Measurements from ENCODE around the gene RARA.

Gene RARA

DNA sequence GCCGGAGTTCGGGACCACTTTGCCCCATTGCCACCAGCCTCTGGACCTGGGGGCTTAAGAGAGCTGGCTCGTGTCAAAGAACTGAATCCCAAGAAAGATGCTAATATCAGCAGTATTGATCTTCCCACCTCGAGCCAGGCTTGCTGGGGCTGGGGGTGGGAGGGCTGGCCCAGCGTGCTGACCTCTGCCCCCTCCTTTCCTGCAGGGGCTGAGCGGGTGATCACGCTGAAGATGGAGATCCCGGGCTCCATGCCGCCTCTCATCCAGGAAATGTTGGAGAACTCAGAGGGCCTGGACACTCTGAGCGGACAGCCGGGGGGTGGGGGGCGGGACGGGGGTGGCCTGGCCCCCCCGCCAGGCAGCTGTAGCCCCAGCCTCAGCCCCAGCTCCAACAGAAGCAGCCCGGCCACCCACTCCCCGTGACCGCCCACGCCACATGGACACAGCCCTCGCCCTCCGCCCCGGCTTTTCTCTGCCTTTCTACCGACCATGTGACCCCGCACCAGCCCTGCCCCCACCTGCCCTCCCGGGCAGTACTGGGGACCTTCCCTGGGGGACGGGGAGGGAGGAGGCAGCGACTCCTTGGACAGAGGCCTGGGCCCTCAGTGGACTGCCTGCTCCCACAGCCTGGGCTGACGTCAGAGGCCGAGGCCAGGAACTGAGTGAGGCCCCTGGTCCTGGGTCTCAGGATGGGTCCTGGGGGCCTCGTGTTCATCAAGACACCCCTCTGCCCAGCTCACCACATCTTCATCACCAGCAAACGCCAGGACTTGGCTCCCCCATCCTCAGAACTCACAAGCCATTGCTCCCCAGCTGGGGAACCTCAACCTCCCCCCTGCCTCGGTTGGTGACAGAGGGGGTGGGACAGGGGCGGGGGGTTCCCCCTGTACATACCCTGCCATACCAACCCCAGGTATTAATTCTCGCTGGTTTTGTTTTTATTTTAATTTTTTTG, 47.1 kb downstream of the RARA start:
- Histone ChIP-seq H3K9me3 (ENCODE audit: control insufficient read depth, insufficient read depth, low read length) (no peaks in the 10 kb centered on the region), H3K9ac (ENCODE audit: low read depth, low read length) (no peak overlapping the region), H3K4me1 (ENCODE audit: insufficient read depth, low read length) (peaks cover 7% of the 10 kb centered on the region), H3K36me3 (ENCODE audit: insufficient read depth, low read length) (no peaks in the 10 kb centered on the region)

- Histone ChIP-seq H3K36me3 (ENCODE audit: insufficient read depth, low read length) (no peaks in the 10 kb centered on the region), H3K4me1 (ENCODE audit: insufficient read depth, low read length) (peaks cover 8% of the 10 kb centered on the region), H3K9me3 (ENCODE audit: control insufficient read depth, insufficient read depth, low read length) (no peaks in the 10 kb centered on the region), H3K9ac (ENCODE audit: low read depth, low read length) (no peak overlapping the region)
Observed at GRCh38 chr17:40356990-40357881, 48.3 kb downstream of the RARA start.

GRCh38 chr17:40358323-40359038, 49.5 kb downstream of the RARA start:
- no peaks in the 10 kb centered on the region for H3K9me3 ChIP-seq (ENCODE audit: control insufficient read depth, insufficient read depth, low read length)
- H3K4me1 ChIP-seq (ENCODE audit: insufficient read depth, low read length): peaks cover 11% of the 10 kb centered on the region
- no peak overlapping the region for H3K9ac ChIP-seq (ENCODE audit: low read depth, low read length)
- H3K36me3 ChIP-seq (ENCODE audit: insufficient read depth, low read length): no peaks in the 10 kb centered on the region

GRCh38 chr17:40360091-40360490, 51.1 kb downstream of the RARA start:
- no peaks in the 10 kb centered on the region for H3K36me3 ChIP-seq (ENCODE audit: insufficient read depth, low read length)
- peaks cover 11% of the 10 kb centered on the region for H3K4me1 ChIP-seq (ENCODE audit: insufficient read depth, low read length)
- no peak overlapping the region for H3K9ac ChIP-seq (ENCODE audit: low read depth, low read length)
- H3K9me3 ChIP-seq (ENCODE audit: control insufficient read depth, insufficient read depth, low read length): no peaks in the 10 kb centered on the region

GRCh38 chr17:40361063-40361924, 52.3 kb downstream of the RARA start:
- Histone ChIP-seq H3K9ac (ENCODE audit: low read depth, low read length) (peak overlapping the region; percentile 34; the same call in 1 of the 2 replicates), H3K36me3 (ENCODE audit: insufficient read depth, low read length) (no peaks in the 10 kb centered on the region), H3K9me3 (ENCODE audit: control insufficient read depth, insufficient read depth, low read length) (no peaks in the 10 kb centered on the region), H3K4me1 (ENCODE audit: insufficient read depth, low read length) (peaks cover 11% of the 10 kb centered on the region)

GRCh38 chr17:40361925-40362695, 53.1 kb downstream of the RARA start:
- no peaks in the 10 kb centered on the region for H3K9me3 ChIP-seq (ENCODE audit: control insufficient read depth, insufficient read depth, low read length)
- peaks cover 11% of the 10 kb centered on the region for H3K4me1 ChIP-seq (ENCODE audit: insufficient read depth, low read length)
- peak overlapping the region; percentile 62; the same call in 1 of the 2 replicates for H3K9ac ChIP-seq (ENCODE audit: low read depth, low read length)
- no peaks in the 10 kb centered on the region for H3K36me3 ChIP-seq (ENCODE audit: insufficient read depth, low read length)

DNA sequence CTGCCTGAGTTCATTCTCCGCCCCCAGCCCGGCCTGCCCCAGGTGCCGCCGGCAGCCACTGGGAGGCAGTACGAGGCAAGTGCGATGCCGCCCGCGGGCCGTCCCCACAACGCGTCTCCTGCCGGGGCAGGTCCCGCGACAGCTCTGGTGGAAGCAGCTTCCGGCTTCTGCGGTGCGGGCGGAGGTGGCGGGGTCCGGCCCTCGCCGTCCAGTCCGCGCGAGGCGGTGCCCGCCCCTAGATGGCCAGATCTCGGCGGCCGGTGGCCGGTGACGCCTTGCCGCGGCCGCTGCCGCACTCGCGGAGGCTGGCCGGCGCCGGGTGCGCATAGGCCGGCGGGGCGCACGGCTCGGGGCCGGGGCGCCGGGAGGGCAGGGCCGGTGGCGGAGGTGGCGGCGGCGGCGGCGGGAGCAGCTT, 53.7 kb downstream of the RARA start:
- no peaks in the 10 kb centered on the region for H3K9me3 ChIP-seq (ENCODE audit: control insufficient read depth, insufficient read depth, low read length)
- H3K9ac ChIP-seq (ENCODE audit: low read depth, low read length): peak overlapping the region; percentile 62; the same call in 1 of the 2 replicates
- H3K4me1 ChIP-seq (ENCODE audit: insufficient read depth, low read length): peaks cover 11% of the 10 kb centered on the region
- H3K36me3 ChIP-seq (ENCODE audit: insufficient read depth, low read length): no peaks in the 10 kb centered on the region

- Histone ChIP-seq H3K4me1 (ENCODE audit: insufficient read depth, low read length) (peaks cover 11% of the 10 kb centered on the region), H3K9me3 (ENCODE audit: control insufficient read depth, insufficient read depth, low read length) (no peaks in the 10 kb centered on the region), H3K36me3 (ENCODE audit: insufficient read depth, low read length) (no peaks in the 10 kb centered on the region), H3K9ac (ENCODE audit: low read depth, low read length) (peak overlapping the region; percentile 62; the same call in 1 of the 2 replicates)
Observed at GRCh38 chr17:40363111-40363827, 54.3 kb downstream of the RARA start.

GRCh38 chr17:40364121-40364861, 55.3 kb downstream of the RARA start, which contains the start of gene GJD3:
GJD3 (minus strand) TSS chr17:40364737; CDS start chr17:40363815, 922 bp downstream.
- H3K36me3 ChIP-seq (ENCODE audit: insufficient read depth, low read length): no peaks in the 10 kb centered on the region
- no peaks in the 10 kb centered on the region for H3K9me3 ChIP-seq (ENCODE audit: control insufficient read depth, insufficient read depth, low read length)
- peaks cover 11% of the 10 kb centered on the region for H3K4me1 ChIP-seq (ENCODE audit: insufficient read depth, low read length)
- H3K9ac ChIP-seq (ENCODE audit: low read depth, low read length): peak within 1 kb of the TSS; percentile 62; the same call in 1 of the 2 replicates

DNA sequence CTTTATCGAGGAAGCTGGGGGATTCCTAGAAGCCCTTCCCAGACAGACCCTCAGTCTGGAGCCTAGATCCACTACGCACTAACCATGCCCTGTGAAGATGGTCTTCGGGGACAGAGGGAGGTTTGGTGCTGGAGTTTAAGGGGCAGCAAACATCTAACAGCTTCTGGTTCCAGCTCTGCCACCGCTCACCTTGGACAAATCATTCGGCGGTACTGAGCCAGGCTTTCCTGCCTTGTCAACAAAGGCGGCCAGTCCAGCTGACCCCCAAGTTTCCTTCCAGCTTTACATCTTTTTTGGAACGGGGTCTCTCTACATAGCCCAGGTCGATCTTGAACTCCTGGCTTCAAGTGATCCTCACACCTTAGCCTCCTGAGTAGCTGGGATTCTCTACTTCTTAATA, 55.9 kb downstream of the RARA start:
- no peaks in the 10 kb centered on the region for H3K36me3 ChIP-seq (ENCODE audit: insufficient read depth, low read length)
- H3K9me3 ChIP-seq (ENCODE audit: control insufficient read depth, insufficient read depth, low read length): no peaks in the 10 kb centered on the region
- peaks cover 11% of the 10 kb centered on the region for H3K4me1 ChIP-seq (ENCODE audit: insufficient read depth, low read length)
- no peak overlapping the region; the same call in 1 of the 2 replicates for H3K9ac ChIP-seq (ENCODE audit: low read depth, low read length)

GRCh38 chr17:40366076-40366860, 57.3 kb downstream of the RARA start:
- Histone ChIP-seq H3K9me3 (ENCODE audit: control insufficient read depth, insufficient read depth, low read length) (no peaks in the 10 kb centered on the region), H3K36me3 (ENCODE audit: insufficient read depth, low read length) (no peaks in the 10 kb centered on the region), H3K4me1 (ENCODE audit: insufficient read depth, low read length) (peaks cover 11% of the 10 kb centered on the region), H3K9ac (ENCODE audit: low read depth, low read length) (no peak overlapping the region)
